H1 (cell line): ENCODE data around the gene TRABD2B. TPM values are rescaled to one million over a fixed set of nuclear protein-coding genes. Genes with fewer than 3 reads are reported as not detected.
A peak's percentile ranks its signal among the peaks of the same experiment; 100 is the strongest.

Experiments used
- CTCF ChIA-PET: fragments of 300-600 bp; sonication (Branson Sonifier 250); formaldehyde crosslinking; loops from one replicate; lab custom pipeline; 2021; ENCODE audit not compliant: partially characterized antibody; lab: Charles Lee
- POLR2A ChIA-PET: fragments of 300-600 bp; sonication (Branson Sonifier 250); formaldehyde crosslinking; loops from one replicate; lab custom pipeline; 2021; ENCODE audit warnings: inconsistent platforms; ENCODE audit not compliant: partially characterized antibody; lab: Charles Lee
- DNase-seq, 2 experiments: peaks; one replicate each; pipeline versions ENCODE4 v3.0.0 to v3.0.0-alpha.2; 2010 to 2022; ENCODE audit warnings: low spot score in 2 of 2, low read depth in 1 of 2, mixed read lengths in 1 of 2
- FAIRE-seq: peaks from 2 replicates; lab custom pipeline; 2011; peaks lifted over from hg19 to GRCh38; lab: Jason Lieb, UNC
- H2AFZ ChIP-seq: 2 replicates; pipeline ENCODE4 v1.8.1; 2012; ENCODE audit warnings: low read length, inconsistent platforms
- H2AK5ac ChIP-seq: 2 replicates; pipeline ENCODE4 v1.6.1; 2013; ENCODE audit warnings: low read depth, low read length
- H2BK120ac ChIP-seq: replicated peaks from 2 replicates; pipeline ENCODE3; 2013; ENCODE audit warnings: low read depth, low read length, inconsistent platforms
- H2BK12ac ChIP-seq: 2 replicates; pipeline ENCODE4 v1.6.1; 2013; ENCODE audit warnings: low read depth, low read length
- H2BK15ac ChIP-seq: 2 replicates; pipeline ENCODE4 v1.6.1; 2013; ENCODE audit warnings: low read length
- H2BK20ac ChIP-seq: 2 replicates; pipeline ENCODE4 v1.6.1; 2013; ENCODE audit warnings: low read length
- H2BK5ac ChIP-seq: 2 replicates; pipeline ENCODE4 v1.6.1; 2013; ENCODE audit warnings: low read depth, low read length
- H3K14ac ChIP-seq: 2 replicates; pipeline ENCODE4 v1.6.1; 2013; ENCODE audit warnings: inconsistent platforms; ENCODE audit not compliant: insufficient read length
- H3K18ac ChIP-seq: 2 replicates; pipeline ENCODE4 v1.6.1; 2013; ENCODE audit warnings: low read length; ENCODE audit errors: extremely low read depth
- H3K23ac ChIP-seq: 2 replicates; pipeline ENCODE4 v1.6.1; 2013; ENCODE audit warnings: inconsistent platforms; ENCODE audit not compliant: insufficient read length
- H3K23me2 ChIP-seq: 2 replicates; pipeline ENCODE4 v1.6.1; 2013; ENCODE audit warnings: low read depth, low read length
- H3K27ac ChIP-seq: 2 replicates; pipeline ENCODE4 v1.6.1; 2011; ENCODE audit warnings: low read depth, low read length, inconsistent platforms
- H3K27me3 ChIP-seq, 4 experiments: replicated peaks in 1 of 4; 1 replicate in 1 of 4; 2 replicates in 3 of 4; pipeline versions ENCODE4 v1.6.1 to v1.8.1; 2011 to 2013; ENCODE audit warnings: low read length in 3 of 4, mild to moderate bottlenecking in 3 of 4, inconsistent platforms in 2 of 4, mixed read lengths in 2 of 4, moderate library complexity in 1 of 4; ENCODE audit not compliant: control insufficient read depth in 3 of 4, insufficient read depth in 3 of 4; ENCODE audit errors: extremely low read depth in 1 of 4
- H3K36me3 ChIP-seq, 4 experiments: 2 replicates each; pipeline versions ENCODE4 v1.6.1 to v1.8.1; 2011 to 2013; ENCODE audit warnings: mild to moderate bottlenecking in 4 of 4, low read length in 3 of 4, moderate library complexity in 2 of 4, control low read depth in 1 of 4, inconsistent platforms in 1 of 4; ENCODE audit not compliant: insufficient read depth in 4 of 4, control insufficient read depth in 2 of 4
- H3K4ac ChIP-seq: replicated peaks from 2 replicates; pipeline ENCODE3; 2013; ENCODE audit warnings: low read length, low read depth, mixed read lengths, inconsistent platforms; ENCODE audit not compliant: insufficient read length
- H3K4me1 ChIP-seq, 4 experiments: replicated peaks in 1 of 4; 1 replicate in 1 of 4; 2 replicates in 3 of 4; pipeline versions ENCODE4 v1.6.1 to v1.8.1; 2011 to 2013; ENCODE audit warnings: low read length in 3 of 4, inconsistent platforms in 2 of 4, mixed read lengths in 1 of 4; ENCODE audit not compliant: insufficient read depth in 4 of 4, control insufficient read depth in 3 of 4
- H3K4me2 ChIP-seq, 2 experiments: 2 replicates each; pipeline versions ENCODE4 v1.6.1 to v1.8.1; 2011 to 2013; ENCODE audit warnings: low read depth in 2 of 2, low read length in 2 of 2, control low read depth in 1 of 2, inconsistent platforms in 1 of 2, mild to moderate bottlenecking in 1 of 2; ENCODE audit not compliant: insufficient read depth in 1 of 2
- H3K4me3 ChIP-seq, 4 experiments: fragments of 200-600, 300-600 bp in 1 of 4; sonication (generic), shearing (Covaris generic), sonication (Bioruptor Twin) in 1 of 4; 2 replicates each; pipeline versions ENCODE4 v1.5.1 to v1.8.1; 2011 to 2016; ENCODE audit warnings: low read length in 4 of 4, low read depth in 3 of 4, control low read depth in 2 of 4, inconsistent platforms in 2 of 4, mild to moderate bottlenecking in 2 of 4, mixed read lengths in 1 of 4, moderate library complexity in 1 of 4; ENCODE audit not compliant: insufficient read depth in 2 of 4; ENCODE audit errors: extremely low read depth in 1 of 4
- H3K56ac ChIP-seq: replicated peaks from 2 replicates; pipeline ENCODE3; 2013; ENCODE audit warnings: low read depth, mild to moderate bottlenecking, mixed read lengths, low read length, inconsistent platforms; ENCODE audit not compliant: insufficient read length
- H3K79me1 ChIP-seq: 2 replicates; pipeline ENCODE4 v1.6.1; 2013; ENCODE audit warnings: low read depth, low read length, control low read depth
- H3K79me2 ChIP-seq, 2 experiments: 2 replicates each; pipeline versions ENCODE4 v1.6.1 to v1.8.1; 2012 to 2013; ENCODE audit warnings: low read length in 2 of 2, mild to moderate bottlenecking in 2 of 2, inconsistent platforms in 1 of 2; ENCODE audit not compliant: insufficient read depth in 2 of 2, control insufficient read depth in 1 of 2
- H3K9ac ChIP-seq, 4 experiments: replicated peaks in 1 of 4; 1 replicate in 1 of 4; 2 replicates in 3 of 4; pipeline versions ENCODE4 v1.6.1 to v1.8.1; 2011 to 2013; ENCODE audit warnings: low read depth in 3 of 4, low read length in 3 of 4, control low read depth in 2 of 4, mild to moderate bottlenecking in 2 of 4, moderate library complexity in 2 of 4, inconsistent platforms in 1 of 4; ENCODE audit errors: extremely low read depth in 1 of 4
- H3K9me3 ChIP-seq, 2 experiments: 2 replicates each; pipeline versions ENCODE4 v1.6.1 to v1.8.1; 2012 to 2013; ENCODE audit warnings: mild to moderate bottlenecking in 2 of 2, moderate library complexity in 2 of 2, control low read depth in 1 of 2, inconsistent platforms in 1 of 2, low read depth in 1 of 2, low read length in 1 of 2, mixed read lengths in 1 of 2; ENCODE audit not compliant: insufficient read depth in 2 of 2
- H4K20me1 ChIP-seq, 2 experiments: replicated peaks in 1 of 2; 2 replicates each; pipeline versions ENCODE3 to v1.8.1; 2011 to 2013; ENCODE audit warnings: inconsistent platforms in 2 of 2, low read length in 2 of 2, mild to moderate bottlenecking in 1 of 2; ENCODE audit not compliant: insufficient read depth in 2 of 2, control insufficient read depth in 1 of 2
- H4K5ac ChIP-seq: 2 replicates; pipeline ENCODE4 v1.6.1; 2013; ENCODE audit warnings: low read length, low read depth, mixed read lengths, inconsistent platforms; ENCODE audit not compliant: insufficient read length
- H4K8ac ChIP-seq: 2 replicates; pipeline ENCODE4 v1.8.0; 2013; ENCODE audit warnings: mild to moderate bottlenecking, moderate library complexity, low read length, inconsistent platforms; ENCODE audit not compliant: insufficient read depth; ENCODE audit errors: extremely low read depth
- H4K91ac ChIP-seq: replicated peaks from 2 replicates; pipeline ENCODE3; 2013; ENCODE audit warnings: low read length, mixed read lengths, inconsistent platforms; ENCODE audit not compliant: insufficient read length
- CTBP2 ChIP-seq: IDR thresholded peaks from 2 replicates; pipeline ENCODE4 v1.7.0; 2011; ENCODE audit warnings: borderline replicate concordance, mild to moderate bottlenecking, moderate library complexity, mixed read lengths, low read length; ENCODE audit not compliant: insufficient read depth, insufficient read length
- HDAC6 ChIP-seq: IDR thresholded peaks from one replicate; pipeline ENCODE4 v1.7.1; 2012; ENCODE audit warnings: low read depth, mild to moderate bottlenecking, inconsistent platforms, low read length, moderate library complexity
- SAP30 ChIP-seq: fragments of 300-600 bp; sonication (generic); IDR thresholded peaks from 2 replicates; pipeline ENCODE4 v1.7.1; 2012; ENCODE audit warnings: low read length, moderate library complexity, mild to moderate bottlenecking, inconsistent platforms; ENCODE audit not compliant: insufficient read depth, insufficient replicate concordance
- SIRT6 ChIP-seq: IDR thresholded peaks from one replicate; pipeline ENCODE4 v1.7.1; 2012; ENCODE audit warnings: low read length, inconsistent platforms
- SP2 ChIP-seq: IDR thresholded peaks from 2 replicates; pipeline ENCODE4 v1.6.1; 2012; ENCODE audit warnings: mild to moderate bottlenecking, low read length, inconsistent platforms
- TAF7 ChIP-seq: optimal IDR thresholded peaks from 2 replicates; pipeline ENCODE3; 2011; ENCODE audit warnings: low read depth, mild to moderate bottlenecking, inconsistent platforms, low read length, moderate library complexity, borderline replicate concordance
- WGBS, 2 experiments: shearing (Covaris generic) in 1 of 2; methylation state at CpG; one replicate each; pipeline versions ENCODE4 v1.1.6 to v1.1.7; 2013 to 2015; ENCODE audit warnings: low lambda C conversion rate in 2 of 2, mixed read lengths in 2 of 2, inconsistent platforms in 1 of 2, low coverage in 1 of 2, missing lambda C conversion rate in 1 of 2; ENCODE audit not compliant: insufficient replicate concordance in 2 of 2, insufficient coverage in 1 of 2, insufficient read length in 1 of 2; ENCODE audit errors: extremely low coverage in 1 of 2, missing lambda C conversion rate in 1 of 2; 5-methylcytosine and 5-hydroxymethylcytosine counted together
- polyA plus RNA-seq, 7 experiments: library from polyadenylated mRNA; depleted of rRNA in 3 of 7; stranded (reverse) in 5 of 7; unstranded in 2 of 7; fragments of >200 nt in 5 of 7; fragments of 200-250 nt in 2 of 7; gene quantifications; 1 replicate in 5 of 7; 2 replicates in 1 of 7; 4 replicates in 1 of 7; pipeline versions ENCODE4 v1.2.1 to v1.2.3, GENCODE V29; 2011 to 2013; ENCODE audit warnings: missing spikeins in 2 of 7, mixed read lengths in 2 of 7
- total RNA-seq: library from RNA; stranded (reverse); fragmentation: NEBNext Ultra II Directional; extraction: Animal tissue kit (Norgen Biotek cat#: 25700); gene quantifications from 2 replicates; pipeline ENCODE4 v1.2.1, GENCODE V29; 2021

Gene TRABD2B
- total and polyA plus RNA-seq, 2 of the 8 experiments (the other 6 are each of a cell fraction or from before 2014, with no cell fraction given) = 0.95 to 3.4 TPM

DNA sequence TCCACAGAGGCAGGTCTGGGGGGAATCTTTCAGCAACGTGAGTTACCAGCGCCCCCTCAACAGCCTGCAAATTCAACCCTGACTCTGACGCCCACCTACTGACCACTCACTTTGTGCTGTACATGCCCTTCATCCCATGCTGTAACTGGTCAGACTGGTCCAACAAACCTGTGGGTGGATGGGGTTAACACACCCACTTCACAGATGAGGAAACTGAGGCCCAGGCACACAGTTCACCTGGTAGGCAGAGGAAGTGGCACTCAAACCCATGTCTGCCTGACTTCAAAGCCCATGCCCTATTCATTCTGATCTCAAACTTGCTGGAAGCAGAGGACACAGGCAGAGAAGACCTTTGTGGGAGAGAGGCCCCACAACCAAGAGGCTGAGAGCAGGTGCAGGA, 172.9 kb downstream of the TRABD2B start:
- Histone ChIP-seq H3K14ac (no peak overlapping the region), H2BK5ac (no peak overlapping the region), H2BK20ac (no peak overlapping the region), H3K4me2 (no peak overlapping the region), H3K23me2 (no peaks in the 10 kb centered on the region), H3K9me3 (no peaks in the 10 kb centered on the region), H4K8ac (no peak overlapping the region), H3K56ac (no peak overlapping the region), H2BK15ac (no peak overlapping the region), H2BK12ac (0 out of 2 replicates have a peak overlapping the region, but pooled peaks have one; percentile 17), H3K27me3 (no peaks in the 10 kb centered on the region), H3K18ac (no peak overlapping the region), H2AFZ (no peak overlapping the region), H3K79me1 (no peaks in the 10 kb centered on the region; the same call in none of the 2 replicates), H3K4me1 (peaks cover 0 to 6% (median 1%) of the 10 kb centered on the region in 4 experiments; a peak in 2 of 7 replicates), H3K4ac (no peak overlapping the region), H2BK120ac (no peak overlapping the region), H3K4me3 (no peak overlapping the region), H3K27ac (no peak overlapping the region), H3K36me3 (no peaks in the 10 kb centered on the region), H3K23ac (no peak overlapping the region), H2AK5ac (0 out of 2 replicates have a peak overlapping the region, but pooled peaks have one; percentile 6), H3K79me2 (no peaks in the 10 kb centered on the region), H4K20me1 (peaks cover 0 to 6% of the 10 kb centered on the region in 2 experiments)
- 94% methylated on average over 3 of the region's 3 CpGs; no CpG with 5 or more reads in 1 of the 2 experiments for WGBS, 2 experiments
- FAIRE-seq (no peak), DNase-seq (no peak)
- CTCF ChIA-PET = no interaction called here
- TF ChIP-seq SIRT6 = no peak
- no peak for TF ChIP-seq HDAC6
- no peak for TF ChIP-seq SP2
- TF ChIP-seq TAF7 = no peak
- no peak for TF ChIP-seq CTBP2
- no peak for TF ChIP-seq SAP30
- TF ChIP-seq, all 59 proteins: peak for 0
- POLR2A ChIA-PET = no interaction called here
- no peak overlapping the region for H4K5ac ChIP-seq
- no peak overlapping the region for H3K9ac ChIP-seq
- H4K91ac ChIP-seq = no peak overlapping the region
